Measurements from ENCODE around the gene PRKN.
"Not testable (repeated sequence)": the region's sequence is repeated elsewhere in the genome, so short reads cannot be mapped to it uniquely, and the experiment has no call there.

The PRKN gene

DNA sequence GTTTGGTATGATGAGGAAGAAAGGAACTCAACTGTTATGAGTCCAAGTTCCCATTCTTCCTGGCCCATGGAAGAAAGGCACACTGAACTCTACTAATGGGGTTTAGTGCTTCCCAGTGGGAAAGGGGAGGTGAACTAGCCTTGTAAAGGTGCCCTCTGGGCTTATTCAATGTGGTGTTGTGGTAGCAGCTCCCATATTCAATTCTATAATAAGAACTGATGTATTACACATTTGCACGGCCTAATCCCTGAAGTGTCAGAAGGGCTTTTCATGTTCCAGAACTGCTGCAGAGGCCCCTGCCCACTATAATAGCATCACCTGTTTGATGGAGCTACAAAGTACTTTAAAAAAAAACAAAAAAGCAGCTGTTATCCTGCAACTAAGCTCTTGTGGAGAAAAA lies 17.1 kb downstream of the PRKN start:
- no peak for DNase-seq

DNA sequence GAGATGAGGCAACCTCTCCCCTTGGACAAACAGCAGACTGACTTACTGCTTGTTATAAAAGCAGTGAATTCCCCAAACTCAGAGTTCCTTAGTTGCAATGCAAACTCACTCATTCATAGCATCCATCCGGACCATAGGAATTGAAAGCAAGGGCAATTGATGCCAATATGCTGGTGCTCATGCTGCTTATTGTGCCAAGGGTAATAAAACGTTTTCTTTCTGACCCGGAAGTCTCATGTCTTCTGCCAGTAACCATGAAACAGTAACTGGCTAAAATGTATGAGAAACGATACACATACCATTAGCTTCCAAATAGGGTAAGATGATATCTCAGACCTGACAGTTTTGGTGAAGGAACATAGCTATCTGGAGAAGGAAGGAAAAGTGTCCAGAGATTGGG lies 18.1 kb downstream of the PRKN start:
- DNase-seq = no peak

DNA sequence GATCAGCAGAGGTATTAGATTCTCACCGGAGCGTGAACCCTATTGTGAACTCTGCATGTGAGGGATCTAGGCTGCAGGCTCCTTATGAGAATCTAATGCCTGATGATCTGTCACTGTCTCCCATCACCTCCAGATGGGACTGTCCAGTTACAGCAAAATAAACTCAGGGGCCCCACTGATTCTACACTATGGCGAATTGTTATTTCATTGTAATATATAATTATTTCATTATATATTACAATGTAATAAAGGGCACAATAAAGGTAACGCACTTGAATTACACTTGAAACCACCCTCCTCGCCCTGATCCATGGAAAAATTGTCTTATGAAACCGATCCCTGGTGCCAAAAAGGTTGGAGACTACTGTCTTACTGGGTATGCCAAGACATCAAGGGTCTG lies 18.6 kb downstream of the PRKN start:
- DNase-seq = no peak

DNA sequence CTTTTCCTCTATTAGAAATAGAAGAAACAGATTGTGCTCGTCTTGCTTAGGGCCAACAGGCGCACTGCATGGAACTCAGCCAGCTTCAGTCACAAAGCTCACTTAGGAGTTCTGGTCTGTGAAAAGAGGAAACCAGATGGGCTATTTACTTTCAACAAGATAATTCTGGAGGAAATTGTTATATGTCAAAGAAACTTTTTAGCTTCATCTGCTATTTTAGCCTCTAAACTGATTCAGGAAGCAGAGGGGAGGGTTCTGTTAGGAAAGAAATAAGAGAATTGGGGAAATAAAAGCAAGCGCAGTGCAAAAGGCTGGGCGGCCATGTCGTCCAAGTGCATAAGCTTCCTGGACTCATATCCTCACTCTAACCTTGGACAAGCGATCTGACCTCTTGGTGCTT lies 21.3 kb downstream of the PRKN start:
- no peak for DNase-seq

DNA sequence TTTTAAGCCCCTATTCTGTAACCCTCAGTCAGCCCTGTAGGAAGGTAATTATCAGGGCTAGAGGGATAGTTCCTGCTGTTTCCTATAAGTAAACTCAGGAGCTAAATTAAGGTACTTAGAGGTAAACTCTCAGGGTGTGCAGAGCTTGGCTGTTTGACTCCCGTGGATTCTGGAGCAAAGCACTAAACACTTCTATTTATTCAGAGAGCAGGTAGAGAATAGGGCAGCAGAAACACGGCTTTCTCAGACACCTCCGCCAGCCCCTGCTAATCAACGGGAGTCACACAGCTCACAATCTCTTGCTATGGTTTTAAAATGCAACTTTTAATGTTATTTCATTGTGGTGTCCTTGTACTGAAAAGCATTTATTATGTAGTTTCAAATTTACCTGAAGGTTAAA lies 21.8 kb downstream of the PRKN start:
- DNase-seq = no peak

DNA sequence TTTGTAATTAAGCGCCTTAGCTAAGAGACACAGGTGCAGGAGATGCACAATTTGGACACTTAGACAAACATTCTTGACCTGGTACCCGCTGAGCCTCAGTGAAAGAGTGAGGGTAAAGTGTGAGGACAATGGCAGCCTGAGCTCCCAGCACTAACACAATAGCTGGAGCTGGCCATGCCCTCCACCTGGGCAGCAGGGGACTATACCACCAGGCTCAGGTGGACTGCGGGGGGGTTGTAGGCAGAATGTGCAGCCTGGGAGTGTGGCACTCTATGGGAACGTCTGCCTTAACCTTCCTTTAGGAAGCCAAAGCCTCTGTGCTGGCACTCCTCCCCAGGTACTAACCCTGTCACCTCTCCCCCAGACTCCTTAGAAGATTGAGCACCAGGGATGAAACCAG lies 23.6 kb downstream of the PRKN start:
- DNase-seq = no peak

DNA sequence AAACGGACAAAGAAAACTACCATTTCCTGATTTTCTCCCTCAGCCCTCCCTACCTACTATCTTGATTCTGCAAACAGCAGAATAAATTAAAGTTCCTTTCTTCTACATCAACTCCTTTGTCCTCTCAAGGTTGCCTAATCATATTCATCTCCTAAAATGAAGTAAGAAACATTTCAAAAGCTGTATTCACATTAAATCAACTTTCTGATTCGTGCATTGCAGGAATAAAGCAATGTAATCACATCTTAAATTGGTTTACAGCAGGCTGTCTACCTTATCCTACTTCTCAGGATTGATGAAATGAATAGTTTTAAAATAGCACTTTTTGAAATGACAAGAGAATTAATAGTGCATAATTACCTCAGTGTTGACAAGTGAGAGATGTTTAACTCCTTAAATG lies 25.1 kb downstream of the PRKN start:
- no peak for DNase-seq

DNA sequence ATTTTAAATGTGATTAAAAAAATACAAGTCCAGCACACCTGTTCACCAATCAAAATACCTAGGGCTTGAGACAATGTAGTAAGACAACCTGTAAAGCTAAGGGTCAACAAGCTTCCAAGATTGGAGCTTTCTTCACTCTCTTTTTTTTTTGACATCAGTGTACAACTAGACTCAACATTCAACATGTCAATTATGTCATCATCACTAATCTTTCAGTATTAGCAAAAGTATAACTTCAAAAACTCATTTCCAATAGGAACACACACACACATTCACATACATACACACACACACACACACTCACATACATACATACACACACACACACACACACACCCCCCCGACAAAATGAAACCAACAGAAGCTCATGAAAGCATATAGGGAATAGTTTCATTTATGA lies 26.0 kb downstream of the PRKN start:
- no peak for DNase-seq

DNA sequence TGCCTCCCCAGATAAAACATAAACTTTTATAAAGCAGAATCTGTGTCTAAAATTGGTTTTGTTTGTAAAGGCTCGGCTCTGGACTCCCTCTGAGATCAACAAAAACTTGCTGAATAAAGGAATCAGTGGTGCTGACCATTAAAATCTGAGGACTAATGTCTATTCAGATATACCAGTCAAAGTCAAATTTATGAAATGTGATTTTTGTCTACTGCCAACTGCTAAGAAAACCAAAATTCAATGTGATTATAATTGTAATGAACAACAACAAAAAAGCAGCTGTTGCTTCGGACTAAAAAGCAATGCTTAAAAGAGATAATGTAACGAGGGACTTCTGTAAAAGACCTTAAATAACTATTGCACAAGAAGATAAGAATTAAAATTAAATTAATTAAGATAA lies 26.6 kb downstream of the PRKN start:
- no peak for DNase-seq

DNA sequence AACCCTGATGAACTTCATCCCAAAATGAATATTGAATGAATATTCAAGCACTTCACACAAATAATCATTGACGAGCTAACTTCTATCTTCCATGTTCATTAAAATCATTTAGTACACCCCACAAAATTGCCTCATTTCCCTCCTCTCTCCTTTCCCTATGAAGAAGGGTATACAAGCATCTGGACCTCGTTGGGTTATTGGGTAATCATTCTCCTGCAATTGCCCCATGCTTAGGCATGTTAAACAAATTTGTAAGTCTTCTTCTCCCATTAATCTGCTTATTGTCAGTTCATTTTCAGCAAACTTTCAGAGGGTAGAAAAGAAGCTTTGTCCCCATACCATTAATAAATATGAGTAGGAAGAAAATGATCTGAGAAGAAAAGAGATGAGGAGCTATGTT lies 27.6 kb downstream of the PRKN start:
- DNase-seq = no peak

DNA sequence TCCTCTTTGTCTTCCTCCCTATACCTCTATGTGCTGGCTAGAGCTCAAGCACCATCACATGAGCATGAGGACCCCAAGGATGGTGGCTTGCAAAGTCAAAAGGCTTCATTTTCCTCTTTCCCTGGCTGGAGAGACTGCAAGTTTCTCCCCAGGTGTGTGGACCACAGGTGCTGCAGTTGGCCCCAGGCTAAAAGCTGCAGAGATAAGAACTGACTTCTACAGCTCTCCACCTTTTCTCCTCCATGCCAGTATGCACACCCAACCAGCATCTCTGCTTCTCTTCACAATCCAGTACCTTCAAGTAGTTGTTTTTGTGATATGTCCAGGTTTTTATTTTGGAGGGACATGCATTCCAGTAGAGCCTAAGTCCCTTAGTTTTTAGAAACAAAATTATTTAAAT lies 29.1 kb downstream of the PRKN start:
- no peak for DNase-seq

DNA sequence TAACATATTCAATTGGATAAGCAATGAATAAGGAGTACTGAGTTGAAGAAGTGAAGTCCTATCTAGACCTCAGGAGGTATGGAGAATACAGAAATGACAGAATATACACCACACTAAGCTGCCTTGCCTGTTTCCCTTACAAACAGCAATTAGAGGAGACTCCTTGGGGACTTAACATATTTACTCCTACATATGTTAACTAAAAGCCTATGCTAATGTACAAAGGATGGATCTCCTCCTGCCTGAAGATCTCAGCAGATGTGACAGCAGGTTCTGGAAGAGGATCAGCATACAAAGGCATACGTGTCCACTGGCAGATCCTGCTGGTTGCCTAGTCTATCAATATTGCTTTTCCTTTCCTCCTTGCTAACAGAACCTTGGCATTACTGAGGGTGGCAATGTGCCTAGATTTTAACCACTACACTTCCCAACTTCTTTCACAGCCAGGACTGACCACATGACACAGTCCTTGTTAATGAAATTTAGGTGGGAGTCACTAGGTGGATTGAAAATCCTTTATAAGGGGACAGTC lies 29.6 kb downstream of the PRKN start:
- DNase-seq = no peak

DNA sequence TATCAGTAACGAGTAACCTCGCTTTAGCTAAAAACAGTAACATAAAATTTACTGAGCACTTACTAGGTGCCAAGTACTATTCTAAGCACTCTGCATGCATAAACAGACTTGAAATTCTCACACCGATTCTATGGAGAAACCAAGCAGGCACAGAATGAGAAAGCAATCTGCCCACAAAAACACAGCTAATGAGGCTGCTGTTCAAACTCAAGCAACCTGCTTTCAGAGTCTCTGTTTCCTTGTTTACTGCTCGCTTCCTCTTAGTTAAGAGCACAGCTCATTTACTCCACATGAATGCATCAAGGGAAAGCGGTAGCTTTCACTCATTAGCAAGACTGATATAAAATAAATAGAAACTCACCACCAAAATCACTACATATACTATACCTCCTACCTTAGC lies 37.4 kb downstream of the PRKN start:
- DNase-seq = no peak

DNA sequence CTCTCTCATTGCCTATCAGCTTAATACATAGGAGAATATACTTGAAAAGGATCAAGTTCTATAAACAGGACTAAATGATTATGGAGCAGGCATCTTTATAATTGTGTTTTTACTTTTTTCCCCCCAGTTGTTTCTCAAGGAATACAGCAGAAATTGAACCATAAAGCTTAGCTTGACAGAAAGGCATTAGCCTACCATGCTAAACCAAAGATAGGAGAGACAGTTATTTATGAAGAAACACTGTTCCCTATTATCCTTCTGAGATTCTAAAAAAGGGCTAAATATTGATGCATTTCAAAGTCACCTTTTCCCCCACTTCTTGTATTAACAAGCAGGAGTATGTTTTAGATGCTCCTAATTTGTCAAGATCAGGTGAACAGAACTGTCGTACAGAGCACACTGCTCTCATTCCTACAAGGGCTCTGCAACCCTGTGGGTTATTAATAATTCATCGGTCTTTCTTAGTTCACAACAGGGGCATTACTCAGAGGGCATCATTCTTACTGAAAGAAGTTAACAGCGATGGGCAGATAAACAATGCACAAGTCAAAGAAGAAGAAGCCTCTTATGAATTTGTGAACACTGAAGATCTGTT lies 38.7 kb downstream of the PRKN start:
- DNase-seq = no peak

DNA sequence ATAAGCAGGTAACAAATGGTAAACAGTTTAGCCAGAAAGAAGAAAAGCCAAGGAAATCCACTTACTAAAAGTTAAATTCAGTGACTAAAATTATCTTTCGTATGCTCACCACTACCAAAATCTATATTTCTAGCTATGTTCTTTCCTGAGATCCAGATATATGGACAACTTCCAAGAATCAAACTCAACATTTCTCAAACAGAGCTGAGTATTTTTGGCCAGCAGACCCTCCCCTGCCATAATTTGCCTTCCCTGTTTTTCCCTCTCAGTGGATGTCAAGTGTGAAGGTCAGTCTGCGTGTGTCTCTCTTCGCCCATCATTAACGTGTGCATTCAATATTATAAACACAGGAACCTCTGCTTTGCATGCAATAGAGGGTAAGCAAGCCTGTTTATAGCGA lies 42.0 kb downstream of the PRKN start:
- DNase-seq = no peak

DNA sequence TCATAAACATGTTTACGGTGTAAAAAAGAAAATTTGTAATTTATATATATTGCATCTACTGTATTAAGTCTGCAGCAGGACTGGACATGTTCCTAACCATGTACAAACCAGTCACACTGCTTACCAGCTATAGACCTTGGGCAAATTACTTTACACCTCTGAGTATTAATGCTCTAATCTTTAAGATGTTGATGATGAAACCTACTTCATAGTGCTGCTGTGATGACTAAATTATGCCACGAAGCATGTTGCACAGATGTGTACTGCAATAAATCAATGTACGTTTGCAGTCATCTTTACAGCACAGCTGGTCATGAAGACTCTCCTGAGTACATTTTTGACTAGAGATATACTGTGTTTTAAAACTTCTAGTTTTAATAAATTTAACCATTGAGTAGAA lies 42.6 kb downstream of the PRKN start:
- no peak for DNase-seq

DNA sequence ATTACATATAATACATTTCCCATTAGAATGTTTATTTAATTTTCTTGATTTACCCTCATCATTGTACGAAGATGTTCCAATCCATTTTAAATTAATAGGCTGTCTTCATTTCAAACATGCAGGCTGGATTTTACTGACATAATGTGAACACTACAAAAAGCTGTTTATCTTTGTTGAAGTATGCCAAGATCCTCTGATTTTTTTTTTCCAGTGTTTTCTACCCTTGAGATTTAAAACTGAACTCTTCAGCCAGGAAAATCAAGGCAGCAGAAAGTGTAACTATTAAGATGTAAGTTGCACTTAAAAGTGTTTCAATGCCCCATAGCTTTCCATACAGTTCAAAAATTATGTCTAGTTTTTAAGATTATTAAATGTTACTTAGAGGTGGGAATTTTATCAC lies 43.5 kb downstream of the PRKN start:
- DNase-seq = no peak

DNA sequence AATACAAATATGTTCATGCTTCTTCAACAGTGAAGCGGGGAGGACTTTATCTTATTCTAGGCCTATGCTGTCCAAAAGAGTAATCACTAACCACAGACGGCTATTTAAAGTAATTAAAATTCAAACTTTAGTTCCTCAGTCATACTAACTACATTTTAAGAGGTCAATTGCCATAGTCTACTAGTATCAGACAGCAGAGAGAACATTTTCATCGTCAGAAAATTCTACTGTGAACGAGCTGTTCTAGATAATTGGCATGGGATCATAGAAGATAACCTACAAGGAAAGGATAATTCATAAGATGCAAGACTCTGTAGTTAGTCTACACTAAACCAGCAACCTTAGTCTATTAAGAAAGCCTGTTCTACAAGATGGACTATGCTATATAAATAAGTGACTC lies 44.4 kb downstream of the PRKN start:
- no peak for DNase-seq

DNA sequence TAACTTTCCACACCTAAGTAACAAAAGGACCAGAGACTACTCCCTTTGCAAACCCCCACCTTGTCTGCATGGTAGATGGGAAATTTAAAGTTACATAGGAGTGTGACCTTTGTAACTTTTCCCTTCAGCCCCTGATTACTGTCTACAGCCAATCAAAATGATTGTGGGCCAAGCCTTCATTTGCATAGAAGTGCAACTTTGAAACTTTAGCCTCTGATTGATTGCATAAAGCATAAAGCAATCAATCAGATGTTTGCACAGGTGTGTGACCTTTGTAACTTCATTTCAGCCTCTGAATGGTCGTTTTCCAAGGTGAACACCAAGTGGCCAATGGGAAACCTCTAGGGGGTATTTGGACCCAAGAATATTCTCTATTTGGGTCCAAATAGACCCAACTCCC lies 46.1 kb downstream of the PRKN start:
- no peak for DNase-seq

DNA sequence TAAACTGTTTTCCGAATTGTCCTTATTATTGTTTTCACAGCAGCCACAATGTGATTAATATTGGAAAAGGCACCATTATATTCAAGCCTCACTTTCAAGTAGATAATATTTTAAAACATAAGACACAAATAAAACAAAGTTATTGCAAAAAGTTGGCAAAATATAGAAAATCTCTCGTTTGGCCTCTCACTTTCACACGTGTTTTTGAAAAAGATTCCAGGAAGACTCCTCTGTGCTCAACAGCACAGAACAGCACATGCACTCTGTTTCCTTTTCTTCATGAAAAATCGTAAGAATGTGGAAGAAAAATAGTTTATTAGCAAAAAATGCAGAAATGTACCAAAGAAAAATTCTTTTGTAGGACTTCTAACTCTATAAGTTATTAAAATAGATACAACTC lies 46.7 kb downstream of the PRKN start:
- no peak for DNase-seq

DNA sequence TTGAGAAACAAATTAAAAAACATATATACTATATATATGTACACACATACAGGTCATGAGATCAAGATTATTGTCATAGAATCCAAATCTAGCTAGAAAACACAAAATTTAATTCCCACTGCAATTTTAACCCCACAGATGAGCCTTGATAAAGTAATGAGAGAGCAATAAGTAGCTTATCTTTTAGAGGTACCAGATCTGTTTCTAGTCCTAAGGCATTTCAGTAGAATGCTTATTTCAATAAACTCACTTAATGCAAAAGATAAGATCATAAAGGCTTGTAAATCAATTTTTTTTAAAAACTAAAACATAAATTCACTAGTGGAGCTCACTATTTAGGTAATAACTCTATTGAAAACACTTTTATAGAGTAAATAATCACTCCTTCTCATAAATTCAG lies 47.2 kb downstream of the PRKN start:
- DNase-seq = no peak

DNA sequence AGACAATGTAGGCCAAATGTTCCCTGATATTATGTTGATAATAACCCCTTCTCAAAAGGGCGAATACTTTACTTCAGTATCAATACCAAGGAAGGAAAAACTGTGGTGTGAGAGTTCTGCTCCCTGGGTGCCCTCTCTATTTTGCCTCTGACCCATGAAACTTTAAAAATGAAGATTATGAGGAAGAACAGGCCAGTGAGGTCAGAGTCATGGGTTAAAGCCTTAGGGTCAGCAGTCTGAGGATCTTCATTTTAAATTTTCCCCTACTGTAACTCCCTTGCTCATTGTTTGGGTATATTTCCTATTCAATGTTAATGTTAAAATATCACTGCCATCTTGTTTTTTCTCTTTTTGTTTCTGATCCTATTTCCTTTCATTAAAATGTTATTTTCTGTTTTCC lies 47.9 kb downstream of the PRKN start:
- DNase-seq = no peak

DNA sequence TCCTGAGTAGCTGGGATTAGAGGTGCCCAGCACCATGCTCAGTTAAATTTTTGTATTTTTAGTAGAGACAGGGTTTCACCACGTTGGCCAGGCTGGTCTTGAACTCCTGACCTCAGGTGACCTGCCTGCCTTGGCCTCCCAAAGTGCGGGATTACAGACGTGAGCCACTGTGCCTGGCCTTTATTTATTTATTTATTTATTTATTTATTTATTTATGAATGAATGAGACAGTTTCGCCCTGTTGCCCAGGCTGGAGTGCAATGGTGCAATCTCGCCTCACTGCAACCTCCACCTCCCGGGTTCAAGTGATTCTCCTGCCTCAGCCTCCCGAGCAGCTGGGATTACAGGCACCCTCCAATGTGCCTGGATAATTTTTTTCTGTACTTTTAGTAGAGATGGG lies 48.7 kb downstream of the PRKN start:
- not testable (repeated sequence) for DNase-seq

DNA sequence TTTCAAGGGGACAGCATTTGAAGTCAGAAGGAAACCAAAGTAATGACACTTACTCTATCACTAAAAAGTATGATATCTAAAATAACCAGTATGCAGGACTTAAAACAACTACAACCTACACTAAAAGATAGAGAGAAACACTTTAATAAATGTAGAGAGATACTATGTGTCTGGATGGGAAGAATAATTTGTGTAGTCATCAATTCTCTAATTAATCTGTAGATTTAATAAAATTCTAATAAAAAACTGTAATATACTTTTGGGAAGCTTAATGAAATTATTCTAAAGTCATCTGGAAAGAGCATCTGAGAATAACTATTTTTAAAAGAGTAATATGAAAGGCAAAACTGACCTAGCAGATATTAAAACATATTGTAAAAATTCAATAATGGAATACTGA lies 52.1 kb downstream of the PRKN start:
- DNase-seq = no peak

DNA sequence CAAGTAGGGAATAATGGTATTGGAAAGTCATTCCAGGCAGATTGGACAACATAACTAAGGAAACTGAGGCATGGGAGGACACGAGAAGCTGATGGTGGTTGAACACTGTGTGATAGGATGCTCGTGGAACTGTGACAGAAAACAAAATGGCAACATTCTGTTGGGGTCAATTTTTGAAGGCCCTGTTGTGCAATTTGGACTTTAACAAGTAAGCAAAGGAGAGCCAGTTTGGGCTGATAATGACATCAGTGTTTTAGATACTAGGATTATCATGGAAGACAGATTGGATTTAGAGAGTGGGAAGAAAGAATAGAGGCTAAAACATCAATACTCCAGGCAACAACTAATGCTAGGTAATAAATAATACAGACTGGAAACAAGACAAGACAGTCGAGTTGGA lies 53.1 kb downstream of the PRKN start:
- DNase-seq = no peak

All from GF-D8 (cell line).